SHP77 treated with DMSO at 0.1 percent for 48 hours (cell line): ENCODE measurements around the gene RUNX1.
"Not testable (repeated sequence)": the region's sequence is repeated elsewhere in the genome, so short reads cannot be mapped to it uniquely, and the experiment has no call there.

ENCODE experiments used
- DNase-seq: peaks from one replicate; lab custom pipeline; 2025; lab: John Stamatoyannopoulos, UW

Gene RUNX1

GRCh38 chr21:34806423-34806822 is 242.7 kb downstream of the RUNX1 start:
- DNase-seq = no peak

- no peak for DNase-seq
Measured at GRCh38 chr21:34805157-34805556, 243.9 kb downstream of the RUNX1 start.

DNA sequence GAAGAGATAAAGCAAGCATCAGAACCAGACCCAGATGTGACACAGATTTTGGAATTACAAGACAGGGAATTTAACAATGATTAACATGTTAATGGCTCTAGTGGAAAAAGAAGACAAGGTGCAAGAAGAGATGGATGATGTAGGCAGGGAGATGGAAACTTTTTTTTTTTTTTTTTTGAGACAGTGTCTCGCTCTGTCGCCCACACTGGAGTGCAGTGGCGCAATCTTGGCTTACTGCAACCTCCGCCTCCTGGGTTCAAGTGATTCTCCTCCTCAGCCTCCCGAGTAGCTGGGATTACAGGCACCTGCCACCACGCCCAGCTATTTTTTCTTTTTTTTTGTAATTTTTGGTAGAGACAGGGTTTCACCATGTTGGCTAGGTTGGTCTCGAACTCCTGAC is 244.5 kb downstream of the RUNX1 start:
- DNase-seq = not testable (repeated sequence)

GRCh38 chr21:34803782-34804370 is 245.2 kb downstream of the RUNX1 start:
- DNase-seq = no peak

DNA sequence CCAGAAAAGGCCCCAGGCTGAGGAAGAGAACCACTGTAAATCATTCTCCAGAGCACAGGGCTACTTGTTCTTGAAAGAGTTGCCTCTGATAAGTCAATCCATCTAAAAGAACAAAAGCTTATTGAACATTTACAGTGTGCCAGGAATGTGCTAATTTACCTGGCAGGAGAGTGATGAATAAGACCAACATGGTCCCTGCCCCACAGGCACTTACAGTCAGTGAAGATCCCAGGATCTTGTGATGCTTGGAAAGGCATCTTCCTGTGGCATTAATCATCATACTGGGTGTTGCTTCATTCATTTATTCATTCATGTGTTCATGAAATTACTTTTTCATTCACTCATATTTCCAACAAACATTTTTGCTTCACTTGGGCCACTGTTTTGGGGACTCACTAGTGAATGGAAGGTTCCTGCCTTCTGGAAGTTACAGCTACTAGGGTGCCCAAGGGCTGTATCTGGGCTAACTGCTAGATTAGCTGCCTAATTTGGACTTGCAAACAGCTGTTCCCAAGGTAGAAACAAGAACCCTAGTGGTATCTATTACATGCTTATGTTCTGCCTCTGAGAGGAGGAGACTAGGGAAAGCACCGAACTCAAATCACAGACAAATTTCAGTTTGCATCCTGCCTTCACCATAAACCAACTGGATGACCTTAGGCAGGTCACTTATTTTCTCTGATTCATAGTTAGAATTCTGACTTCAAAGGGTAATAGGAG is 246.8 kb downstream of the RUNX1 start:
- DNase-seq = no peak

DNA sequence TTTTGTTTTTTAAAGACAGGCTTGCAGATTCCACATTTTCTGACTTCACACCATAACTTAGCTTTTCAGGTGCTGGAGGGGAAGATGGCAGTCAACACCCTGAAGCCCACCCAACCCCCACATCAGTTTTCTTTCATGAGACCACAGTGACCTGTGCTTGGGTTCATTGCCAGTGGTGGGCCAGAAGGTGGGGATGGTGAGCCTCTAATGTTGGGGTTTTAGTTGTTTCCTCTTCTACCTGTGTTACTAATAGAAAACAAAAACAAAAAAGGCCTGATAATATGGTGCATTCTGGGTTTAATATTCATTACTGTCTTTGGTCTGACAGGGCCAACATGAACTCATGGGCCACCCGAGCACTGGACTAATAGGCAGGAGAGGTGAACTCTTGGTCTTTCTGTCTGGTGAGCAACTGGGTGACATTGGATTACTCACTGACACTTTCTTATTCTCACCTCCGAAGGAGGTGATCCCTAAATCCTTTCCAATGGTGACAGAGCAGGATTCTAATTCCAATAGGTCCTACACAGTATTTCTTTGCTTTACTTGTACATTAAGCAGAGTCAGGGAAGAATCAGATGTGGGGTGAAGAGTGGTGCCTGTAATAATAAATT is 247.5 kb downstream of the RUNX1 start:
- no peak for DNase-seq

GRCh38 chr21:34800797-34801518 is 248.1 kb downstream of the RUNX1 start:
- no peak for DNase-seq

DNA sequence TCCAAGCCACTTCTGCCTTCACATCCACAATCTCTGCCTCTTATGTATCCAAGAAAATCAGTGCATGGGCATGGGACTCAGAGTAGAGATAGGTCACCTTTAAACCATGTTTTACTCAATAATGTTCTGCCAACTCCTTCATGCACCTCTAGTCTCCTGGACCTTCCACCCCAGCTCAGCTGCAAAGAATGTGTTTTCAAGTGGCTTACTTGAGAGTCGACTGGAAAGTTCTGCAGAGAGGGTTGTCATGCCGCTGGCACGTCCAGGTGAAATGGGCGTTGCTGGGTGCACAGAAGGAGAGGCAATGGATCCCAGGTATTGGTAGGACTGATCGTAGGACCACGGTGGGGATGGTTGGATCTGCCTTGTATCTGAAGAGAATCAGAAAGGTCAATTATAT is 250.0 kb downstream of the RUNX1 start:
- no peak for DNase-seq

- DNase-seq = no peak
Measured at GRCh38 chr21:34797921-34798535, 251.1 kb downstream of the RUNX1 start.

DNA sequence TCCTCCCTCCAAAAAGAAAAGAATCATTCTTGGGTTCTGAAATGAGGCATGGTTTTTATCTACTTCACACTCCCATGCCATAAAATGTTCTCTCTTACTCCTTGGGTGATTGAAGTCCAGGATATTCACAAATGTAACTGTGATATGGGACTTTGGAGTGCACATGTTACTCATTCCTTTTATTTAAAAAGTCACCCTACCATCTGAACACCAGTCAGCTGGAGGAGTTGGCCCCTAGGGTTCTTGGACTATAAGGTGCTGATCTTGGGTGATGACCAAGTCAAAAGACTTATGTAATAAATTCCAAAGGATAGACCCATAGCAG is 251.9 kb downstream of the RUNX1 start:
- no peak for DNase-seq

- DNase-seq = no peak
Measured at GRCh38 chr21:34796518-34797200, 252.4 kb downstream of the RUNX1 start.

- no peak for DNase-seq
Measured at GRCh38 chr21:34795548-34796180, 253.4 kb downstream of the RUNX1 start.

DNA sequence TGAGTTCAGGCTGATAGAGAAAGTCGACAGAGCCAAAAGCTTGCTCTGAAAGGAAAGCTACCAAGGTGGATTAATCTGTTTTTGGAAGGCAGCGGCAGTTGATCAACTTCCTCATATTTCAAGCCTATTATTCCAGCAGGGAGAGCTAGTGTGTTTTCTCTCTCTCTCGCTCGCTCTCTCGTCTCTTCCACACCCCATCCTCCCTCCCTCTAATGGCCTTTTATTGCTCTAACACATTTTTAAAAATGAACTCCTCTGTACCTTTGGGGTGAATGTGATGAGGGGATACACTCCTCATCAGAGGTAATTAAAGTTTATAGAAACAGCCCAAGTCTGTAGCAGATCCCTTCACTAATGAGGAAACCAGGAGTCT is 253.9 kb downstream of the RUNX1 start:
- no peak for DNase-seq

GRCh38 chr21:34794686-34795085 is 254.4 kb downstream of the RUNX1 start:
- DNase-seq = no peak

DNA sequence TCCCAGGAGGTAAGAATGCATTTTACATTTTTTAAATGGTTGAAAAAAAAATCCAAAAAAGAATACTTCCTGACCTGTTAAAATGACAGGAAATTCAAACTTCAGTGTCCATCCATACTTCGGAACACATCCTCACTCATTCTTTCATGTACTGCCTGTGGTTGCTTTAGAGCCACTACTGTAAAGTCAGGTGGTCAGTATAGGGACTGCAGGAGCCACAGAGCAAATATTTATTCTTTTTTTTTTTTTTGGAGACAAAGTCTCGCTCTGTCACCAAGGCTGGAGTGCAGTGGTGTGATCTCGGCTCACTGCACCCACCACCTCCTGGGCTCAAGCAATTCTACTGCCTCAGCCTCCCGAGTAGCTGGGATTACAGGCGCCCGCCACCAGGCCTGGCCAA is 255.6 kb downstream of the RUNX1 start:
- DNase-seq = peak; percentile 15

- DNase-seq = no peak
Measured at GRCh38 chr21:34792504-34793089, 256.5 kb downstream of the RUNX1 start.

DNA sequence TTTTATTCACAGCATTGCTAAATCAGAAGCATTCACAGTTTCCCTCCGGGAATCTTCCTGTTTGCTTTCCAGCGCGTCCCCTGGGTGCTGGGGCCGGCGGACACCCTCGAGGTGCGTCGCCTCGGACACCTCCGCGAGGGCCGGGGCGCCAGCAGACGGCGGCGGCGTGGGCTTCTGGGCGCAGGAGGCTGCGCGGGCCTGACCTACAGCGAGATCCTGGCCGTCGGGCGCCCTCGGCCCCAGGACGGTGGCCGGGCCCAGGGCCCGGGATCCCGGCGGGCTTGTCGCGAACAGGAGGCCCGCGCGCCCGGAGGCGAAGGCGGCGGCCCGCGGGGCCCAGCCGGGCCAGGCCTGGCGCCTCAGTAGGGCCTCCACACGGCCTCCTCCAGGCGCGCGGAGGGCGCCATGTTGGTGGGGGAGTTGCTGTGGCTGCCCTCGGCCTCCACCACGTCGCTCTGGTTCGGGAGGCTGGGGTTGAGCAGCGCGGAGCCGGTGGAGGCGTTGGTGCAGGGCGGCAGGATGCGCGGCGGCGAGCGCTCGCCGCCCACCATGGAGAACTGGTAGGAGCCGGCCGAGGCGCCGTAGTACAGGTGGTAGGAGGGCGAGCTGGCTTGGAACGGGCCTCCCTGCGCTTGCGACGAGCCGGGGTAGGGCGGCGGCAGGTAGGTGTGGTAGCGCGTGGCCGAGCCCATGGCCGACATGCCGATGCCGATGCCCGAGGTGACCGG is 257.2 kb downstream of the RUNX1 start:
- no peak for DNase-seq

DNA sequence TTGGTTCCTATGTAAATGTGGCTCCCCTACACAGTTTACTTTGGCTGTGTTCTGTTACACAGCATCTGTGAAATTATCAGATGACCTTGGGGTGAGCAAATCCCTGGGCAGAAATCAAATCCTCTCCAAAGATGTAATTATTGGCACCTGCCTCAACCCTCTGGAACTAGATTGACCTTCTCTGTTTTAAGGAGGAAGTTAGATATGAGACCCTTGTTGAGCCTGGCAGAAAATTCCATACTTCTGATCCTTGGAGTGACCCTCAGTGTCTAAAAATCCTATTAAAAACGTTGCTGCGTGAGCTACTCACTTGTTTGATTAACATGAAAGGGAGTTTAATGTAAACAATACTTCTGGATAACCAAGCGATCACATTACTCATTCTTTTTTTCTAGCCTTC is 258.3 kb downstream of the RUNX1 start:
- DNase-seq = no peak

GRCh38 chr21:34790341-34790740 is 258.8 kb downstream of the RUNX1 start:
- no peak for DNase-seq

DNA sequence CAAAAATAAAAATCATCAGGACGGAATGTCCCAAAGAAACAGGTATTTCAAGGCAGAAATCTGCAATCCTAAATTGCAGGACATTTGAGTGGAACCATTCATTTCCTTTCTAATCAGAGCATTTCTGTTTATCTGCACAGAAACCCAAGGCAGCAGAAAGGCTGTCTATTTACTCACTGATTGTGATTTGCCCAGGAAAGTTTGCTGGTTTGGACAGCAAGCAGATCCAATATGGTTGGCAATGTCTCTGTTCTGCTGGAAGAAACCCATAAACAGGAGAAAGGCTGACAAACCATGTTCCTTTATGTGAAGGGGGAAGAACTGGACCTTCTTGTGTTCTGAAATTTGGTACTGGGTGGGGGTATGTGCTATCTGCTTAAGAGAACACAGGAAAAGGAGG is 260.2 kb downstream of the RUNX1 start:
- no peak for DNase-seq

GRCh38 chr21:34783815-34784214 is 265.3 kb downstream of the RUNX1 start:
- DNase-seq = no peak
